Osteocyte (in vitro differentiated cells): ENCODE measurements around the gene BGLAP. TPM values are rescaled to one million over a fixed set of nuclear protein-coding genes. Genes with fewer than 3 reads are reported as not detected.

Experiments
- DNase-seq: peaks from one replicate; pipeline ENCODE4 v3.0.0; 2021; ENCODE audit warnings: mixed read lengths; ENCODE audit not compliant: unreplicated experiment; ENCODE audit errors: extremely low spot score
- H3K27ac Mint-ChIP-seq: one replicate; pipeline ENCODE4 v1.8.0; 2021; ENCODE audit warnings: mild to moderate bottlenecking, mixed read lengths; ENCODE audit not compliant: unreplicated experiment
- H3K27me3 Mint-ChIP-seq: one replicate; pipeline ENCODE4 v1.8.0; 2021; ENCODE audit warnings: mixed read lengths; ENCODE audit not compliant: unreplicated experiment
- H3K36me3 Mint-ChIP-seq: one replicate; pipeline ENCODE4 v1.8.0; 2021; ENCODE audit warnings: mixed read lengths; ENCODE audit not compliant: unreplicated experiment
- H3K4me1 Mint-ChIP-seq: one replicate; pipeline ENCODE4 v1.8.0; 2021; ENCODE audit warnings: mixed read lengths; ENCODE audit not compliant: unreplicated experiment
- H3K4me3 Mint-ChIP-seq: one replicate; pipeline ENCODE4 v1.8.0; 2021; ENCODE audit warnings: mild to moderate bottlenecking, moderate library complexity, mixed read lengths; ENCODE audit not compliant: unreplicated experiment
- H3K9me3 Mint-ChIP-seq: one replicate; pipeline ENCODE4 v1.8.0; 2021; ENCODE audit warnings: mixed read lengths; ENCODE audit not compliant: unreplicated experiment
- CTCF ChIP-seq: fragments of 200-600 bp; sonication (generic); IDR thresholded peaks from 2 replicates; pipeline ENCODE4 v1.5.0; 2021; ENCODE audit warnings: antibody characterized with exemption, mild to moderate bottlenecking, moderate library complexity
- total RNA-seq: library from RNA; stranded (reverse); gene quantifications from 2 replicates; pipeline ENCODE4 v1.2.1, GENCODE V29; 2021

BGLAP gene
- total RNA-seq, 1 donor from 2014 or later = not detected

GRCh38 chr1:156244126-156244525, 2.1 kb downstream of the BGLAP start:
- Mint-ChIP-seq H3K36me3 (peaks cover 6% of the 10 kb centered on the region), H3K4me1 (peaks cover 13% of the 10 kb centered on the region), H3K9me3 (no peaks in the 10 kb centered on the region), H3K27ac (no peak overlapping the region), H3K27me3 (no peaks in the 10 kb centered on the region), H3K4me3 (no peak overlapping the region)
- no peak for TF ChIP-seq CTCF
- DNase-seq = no peak

GRCh38 chr1:156244712-156245111, 2.7 kb downstream of the BGLAP start:
- DNase-seq = no peak
- H3K27me3 Mint-ChIP-seq = no peaks in the 10 kb centered on the region
- TF ChIP-seq CTCF = no peak
- H3K9me3 Mint-ChIP-seq = no peaks in the 10 kb centered on the region
- peaks cover 7% of the 10 kb centered on the region for H3K36me3 Mint-ChIP-seq
- H3K4me3 Mint-ChIP-seq = no peak overlapping the region
- peaks cover 13% of the 10 kb centered on the region for H3K4me1 Mint-ChIP-seq
- no peak overlapping the region for H3K27ac Mint-ChIP-seq

- H3K36me3 Mint-ChIP-seq = peaks cover 7% of the 10 kb centered on the region
- no peaks in the 10 kb centered on the region for H3K9me3 Mint-ChIP-seq
- no peak overlapping the region for H3K27ac Mint-ChIP-seq
- TF ChIP-seq CTCF = no peak
- H3K4me1 Mint-ChIP-seq = peaks cover 13% of the 10 kb centered on the region
- no peak for DNase-seq
- H3K4me3 Mint-ChIP-seq = no peak overlapping the region
- H3K27me3 Mint-ChIP-seq = no peaks in the 10 kb centered on the region
These were observed 3.7 kb downstream of the BGLAP start for GRCh38 chr1:156245451-156246232.

- no peak overlapping the region for H3K27ac Mint-ChIP-seq
- peaks cover 10% of the 10 kb centered on the region for H3K4me1 Mint-ChIP-seq
- H3K4me3 Mint-ChIP-seq = no peak overlapping the region
- H3K27me3 Mint-ChIP-seq = no peaks in the 10 kb centered on the region
- H3K36me3 Mint-ChIP-seq = peaks cover 8% of the 10 kb centered on the region
- no peak for DNase-seq
- TF ChIP-seq CTCF = no peak
- no peaks in the 10 kb centered on the region for H3K9me3 Mint-ChIP-seq
These were observed 4.3 kb downstream of the BGLAP start for GRCh38 chr1:156246241-156246780.

- Mint-ChIP-seq H3K27me3 (no peaks in the 10 kb centered on the region), H3K4me3 (no peak overlapping the region), H3K27ac (no peak overlapping the region), H3K36me3 (peaks cover 8% of the 10 kb centered on the region), H3K4me1 (peaks cover 4% of the 10 kb centered on the region), H3K9me3 (no peaks in the 10 kb centered on the region)
- TF ChIP-seq CTCF = no peak
- no peak for DNase-seq
These were observed 4.9 kb downstream of the BGLAP start for GRCh38 chr1:156246781-156247459.
